Retinal pigment epithelial cell (primary cell): ENCODE results near the gene ABCC3.

Experiments used
- DNase-seq: peaks from one replicate; pipeline ENCODE4 v3.0.0-alpha.2; 2010; ENCODE audit warnings: low read depth
- H3K4me3 ChIP-seq: 2 replicates; pipeline ENCODE4 v1.5.1; 2011; ENCODE audit warnings: mild to moderate bottlenecking, low read length, control low read depth, moderate library complexity
- TF ChIP-seq, protein P1 (sequence below): conservative IDR thresholded peaks from 2 replicates; pipeline ENCODE4 v1.5.1; 2011; ENCODE audit warnings: low read depth, low read length, control low read depth, inconsistent platforms

Gene ABCC3

DNA sequence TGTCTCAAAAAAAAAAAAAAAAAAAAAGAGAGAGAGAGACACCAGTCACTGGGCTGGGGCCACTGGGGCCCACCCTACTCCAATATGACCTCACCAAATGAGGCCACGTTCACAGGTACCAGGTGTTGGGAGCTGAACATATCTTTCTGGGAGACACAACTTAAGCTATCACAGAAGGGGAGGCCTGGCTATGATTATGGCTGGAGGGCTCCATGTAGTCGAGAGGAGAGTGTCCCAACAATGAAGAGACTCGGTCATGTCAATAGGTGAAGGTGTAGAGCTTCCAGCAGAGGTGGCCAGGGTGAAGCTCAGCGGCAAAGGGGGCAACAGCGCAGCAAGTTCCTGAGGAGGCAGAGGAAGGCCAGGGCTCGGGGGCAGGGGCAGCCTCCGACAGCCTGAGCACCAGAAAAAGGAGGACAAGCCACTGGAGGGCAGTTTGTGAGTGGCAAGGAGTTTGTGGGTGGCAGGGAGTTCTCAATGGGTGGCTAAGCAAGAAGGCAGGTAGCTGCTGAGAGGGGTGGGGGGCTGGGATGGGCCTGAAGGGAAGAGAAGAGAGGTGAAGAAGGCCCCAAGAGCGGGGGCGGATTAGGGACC lies 28.0 kb downstream of the ABCC3 start:
- no peak overlapping the region for H3K4me3 ChIP-seq
- TF ChIP-seq, protein P1, sequence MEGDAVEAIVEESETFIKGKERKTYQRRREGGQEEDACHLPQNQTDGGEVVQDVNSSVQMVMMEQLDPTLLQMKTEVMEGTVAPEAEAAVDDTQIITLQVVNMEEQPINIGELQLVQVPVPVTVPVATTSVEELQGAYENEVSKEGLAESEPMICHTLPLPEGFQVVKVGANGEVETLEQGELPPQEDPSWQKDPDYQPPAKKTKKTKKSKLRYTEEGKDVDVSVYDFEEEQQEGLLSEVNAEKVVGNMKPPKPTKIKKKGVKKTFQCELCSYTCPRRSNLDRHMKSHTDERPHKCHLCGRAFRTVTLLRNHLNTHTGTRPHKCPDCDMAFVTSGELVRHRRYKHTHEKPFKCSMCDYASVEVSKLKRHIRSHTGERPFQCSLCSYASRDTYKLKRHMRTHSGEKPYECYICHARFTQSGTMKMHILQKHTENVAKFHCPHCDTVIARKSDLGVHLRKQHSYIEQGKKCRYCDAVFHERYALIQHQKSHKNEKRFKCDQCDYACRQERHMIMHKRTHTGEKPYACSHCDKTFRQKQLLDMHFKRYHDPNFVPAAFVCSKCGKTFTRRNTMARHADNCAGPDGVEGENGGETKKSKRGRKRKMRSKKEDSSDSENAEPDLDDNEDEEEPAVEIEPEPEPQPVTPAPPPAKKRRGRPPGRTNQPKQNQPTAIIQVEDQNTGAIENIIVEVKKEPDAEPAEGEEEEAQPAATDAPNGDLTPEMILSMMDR = no peak
- DNase-seq = no peak

DNA sequence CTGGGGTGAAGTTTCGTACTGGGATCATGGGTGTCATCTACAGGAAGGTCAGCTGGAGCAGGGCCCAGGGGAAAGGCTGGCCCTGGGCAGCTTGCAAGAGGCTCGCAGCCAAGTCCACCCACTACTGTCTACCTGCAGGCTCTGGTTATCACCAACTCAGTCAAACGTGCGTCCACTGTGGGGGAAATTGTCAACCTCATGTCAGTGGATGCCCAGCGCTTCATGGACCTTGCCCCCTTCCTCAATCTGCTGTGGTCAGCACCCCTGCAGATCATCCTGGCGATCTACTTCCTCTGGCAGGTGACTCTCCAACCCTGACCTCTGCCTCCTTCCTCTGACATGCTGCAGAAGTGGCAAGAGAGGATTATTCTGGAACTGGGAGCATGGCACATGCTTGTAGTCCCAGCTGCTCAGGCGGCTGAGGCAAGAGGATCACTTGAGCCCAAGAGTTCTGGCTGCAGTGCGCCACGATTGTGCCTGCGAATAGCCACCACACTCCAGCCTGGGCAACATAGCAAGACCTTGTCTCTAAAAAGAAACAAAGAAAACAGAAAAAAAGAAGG lies 29.2 kb downstream of the ABCC3 start:
- DNase-seq = no peak
- no peak overlapping the region for H3K4me3 ChIP-seq
- TF ChIP-seq, protein P1 = no peak

DNA sequence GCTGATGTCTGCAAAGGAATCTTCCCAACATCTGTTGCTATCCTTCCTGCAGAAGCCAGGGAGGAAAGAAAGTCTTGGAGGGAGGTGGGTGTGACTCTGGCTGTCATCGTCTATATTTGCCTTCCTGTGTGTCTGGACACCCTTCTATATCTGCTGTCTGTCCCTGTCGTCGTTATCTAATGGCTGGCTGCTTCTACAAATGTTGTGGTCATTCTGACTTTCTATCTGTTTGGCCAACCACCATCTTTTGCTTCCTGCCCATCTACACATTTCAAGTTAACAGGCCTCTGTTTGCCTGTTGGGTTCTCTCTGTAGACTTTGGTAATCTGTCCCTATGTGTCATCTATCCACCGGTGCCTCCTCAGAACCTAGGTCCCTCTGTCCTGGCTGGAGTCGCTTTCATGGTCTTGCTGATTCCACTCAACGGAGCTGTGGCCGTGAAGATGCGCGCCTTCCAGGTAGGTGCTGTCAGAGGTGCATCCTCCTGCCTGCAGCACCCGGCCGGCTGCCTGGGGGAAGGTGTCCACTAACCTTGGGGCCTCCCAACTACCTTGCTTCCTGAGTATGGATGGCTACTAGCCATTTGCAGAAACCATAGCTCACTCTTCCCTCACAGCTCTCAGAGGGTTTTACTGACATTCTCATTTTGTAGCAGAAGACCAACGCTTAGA lies 30.2 kb downstream of the ABCC3 start:
- TF ChIP-seq, protein P1 = no peak
- no peak for DNase-seq
- H3K4me3 ChIP-seq = no peak overlapping the region

DNA sequence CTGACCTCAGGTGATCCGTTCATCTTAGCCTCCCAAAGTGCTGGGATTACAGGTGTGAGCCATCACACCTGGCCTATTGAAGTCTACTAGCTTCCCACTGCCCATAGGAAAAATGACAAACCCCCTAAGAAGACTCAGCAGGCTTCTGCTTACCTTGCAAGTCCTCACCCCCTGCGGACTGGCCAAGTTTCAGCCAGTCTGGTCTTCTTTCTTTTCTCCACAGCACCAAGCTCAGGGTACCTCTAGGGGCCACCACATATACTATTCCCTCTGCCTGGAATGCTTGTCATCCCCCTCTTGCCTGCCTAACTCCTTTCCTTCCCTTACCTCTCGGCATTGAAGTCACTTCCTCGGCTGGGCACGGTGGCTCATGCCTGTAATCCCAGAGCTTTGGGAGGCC lies 31.2 kb downstream of the ABCC3 start:
- TF ChIP-seq, protein P1 = no peak
- no peak for DNase-seq
- no peak overlapping the region for H3K4me3 ChIP-seq

DNA sequence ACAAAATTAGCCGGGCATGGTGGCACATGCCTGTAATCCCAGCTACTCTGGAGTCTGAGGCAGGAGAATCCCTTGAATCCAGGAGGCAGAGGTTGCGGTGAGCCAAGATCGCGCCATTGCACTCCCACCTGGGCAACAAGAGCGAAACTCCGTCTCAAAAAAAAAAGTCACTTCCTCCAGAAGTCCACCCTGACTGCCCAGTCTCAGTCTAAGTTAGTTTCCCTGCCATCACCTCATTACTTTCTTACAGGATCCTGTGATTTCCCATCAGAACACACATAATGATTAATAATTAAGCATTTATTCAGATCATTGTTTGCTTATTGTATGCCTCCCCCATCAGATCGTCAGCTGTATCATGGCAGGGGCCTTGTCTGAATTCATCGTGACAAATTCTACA lies 31.6 kb downstream of the ABCC3 start:
- H3K4me3 ChIP-seq = no peak overlapping the region
- TF ChIP-seq, protein P1 = no peak
- no peak for DNase-seq

DNA sequence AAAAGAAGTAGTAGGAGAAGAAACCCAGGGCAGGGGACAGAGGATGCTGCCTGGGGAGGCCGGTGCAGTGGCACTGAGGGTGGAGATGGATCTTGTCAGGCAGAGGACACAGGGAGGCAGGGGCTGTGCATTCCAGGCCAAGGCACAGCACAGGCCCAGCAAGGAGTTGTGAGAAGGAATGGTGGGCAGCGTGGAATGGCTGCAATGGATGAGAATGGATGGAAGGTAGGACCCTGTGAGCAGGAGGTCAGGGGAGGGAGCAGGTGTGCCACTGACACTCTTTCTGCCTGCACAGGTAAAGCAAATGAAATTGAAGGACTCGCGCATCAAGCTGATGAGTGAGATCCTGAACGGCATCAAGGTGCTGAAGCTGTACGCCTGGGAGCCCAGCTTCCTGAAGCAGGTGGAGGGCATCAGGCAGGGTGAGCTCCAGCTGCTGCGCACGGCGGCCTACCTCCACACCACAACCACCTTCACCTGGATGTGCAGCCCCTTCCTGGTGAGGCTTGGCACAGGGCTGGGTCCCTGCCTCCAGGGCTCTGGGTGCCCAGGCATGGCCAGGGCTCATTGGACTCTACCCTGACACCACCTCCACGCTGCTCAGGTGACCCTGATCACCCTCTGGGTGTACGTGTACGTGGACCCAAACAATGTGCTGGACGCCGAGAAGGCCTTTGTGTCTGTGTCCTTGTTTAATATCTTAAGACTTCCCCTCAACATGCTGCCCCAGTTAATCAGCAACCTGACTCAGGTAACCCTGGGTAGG lies 32.8 kb downstream of the ABCC3 start:
- TF ChIP-seq, protein P1 = no peak
- no peak for DNase-seq
- H3K4me3 ChIP-seq = no peak overlapping the region
